PFSK-1 (cell line): ENCODE results near the gene OR8D4.

Experiments used
- FOXP2 ChIP-seq: optimal IDR thresholded peaks from 2 replicates; pipeline ENCODE3; 2011; ENCODE audit warnings: borderline replicate concordance, control low read depth, inconsistent platforms; ENCODE audit not compliant: insufficient read depth; ENCODE audit errors: extremely low read length, extremely low read depth
- POLR2AphosphoS5 ChIP-seq: IDR thresholded peaks from 2 replicates; pipeline ENCODE4 v1.6.1; 2012; ENCODE audit warnings: low read depth, mild to moderate bottlenecking, control low read depth, low read length, moderate library complexity
- REST ChIP-seq, 2 experiments: IDR thresholded peaks; 2 replicates each; pipeline versions ENCODE4 v1.6.1 to v1.8.0; 2011 to 2012; ENCODE audit warnings: low read depth in 2 of 2, low read length in 2 of 2, control low read depth in 1 of 2, inconsistent platforms in 1 of 2, mild to moderate bottlenecking in 1 of 2, moderate library complexity in 1 of 2; ENCODE audit not compliant: insufficient read depth in 1 of 2
- SIN3A ChIP-seq: IDR thresholded peaks from 2 replicates; pipeline ENCODE4 v1.6.1; 2012; ENCODE audit warnings: mild to moderate bottlenecking, low read length, moderate library complexity, borderline replicate concordance; ENCODE audit not compliant: insufficient read depth
- TAF1 ChIP-seq: IDR thresholded peaks from 2 replicates; pipeline ENCODE4 v1.6.1; 2012; ENCODE audit warnings: low read length, control low read depth, borderline replicate concordance; ENCODE audit not compliant: insufficient read depth

- TF ChIP-seq REST (IDR thresholded peaks at IDR 0.05; ENCODE audit: insufficient read depth in 1 of 2, low read depth in 2 of 2, low read length in 2 of 2): no peak
- TF ChIP-seq POLR2AphosphoS5: no peak
- no peak for TF ChIP-seq FOXP2
- TF ChIP-seq SIN3A: no peak
- no peak for TF ChIP-seq TAF1
These were observed 2.2 kb upstream of the OR8D4 start for GRCh38 chr11:123899792-123900191.
